Measurements from ENCODE around the gene DDX17.

The DDX17 gene

GRCh38 chr22:38505541-38506117, 482 bp downstream of the DDX17 start:
- Histone ChIP-seq H3K36me3 (replicated peaks) (peaks cover 46% of the 10 kb centered on the region), H3K4me3 (peak overlapping the region; percentile 99), H3K9me3 (no peaks in the 10 kb centered on the region), H3K4me1 (peaks cover 21% of the 10 kb centered on the region), H3K27me3 (ENCODE audit: low read depth) (no peaks in the 10 kb centered on the region)
- peak in 1 of 2 experiments; percentile 56 for DNase-seq (ENCODE audit: low spot score in 2 of 2)
- in situ Hi-C loops (cut with MboI; ENCODE audit: low sequenced_read_pairs) = no loop called here

- in situ Hi-C loops (cut with MboI; ENCODE audit: low sequenced_read_pairs) = no loop called here
- H3K27me3 ChIP-seq (ENCODE audit: low read depth) = no peaks in the 10 kb centered on the region
- DNase-seq (ENCODE audit: low spot score in 2 of 2) = peak; percentile 45 to 78
- H3K9me3 ChIP-seq = no peaks in the 10 kb centered on the region
- peaks cover 52% of the 10 kb centered on the region for H3K36me3 ChIP-seq (replicated peaks)
- H3K4me3 ChIP-seq = peak overlapping the region; percentile 99
- peaks cover 21% of the 10 kb centered on the region for H3K4me1 ChIP-seq
These were observed 1.2 kb downstream of the DDX17 start for GRCh38 chr22:38504731-38505540.

- Histone ChIP-seq H3K4me1 (peaks cover 21% of the 10 kb centered on the region), H3K4me3 (peak overlapping the region; percentile 99), H3K27me3 (ENCODE audit: low read depth) (no peaks in the 10 kb centered on the region), H3K36me3 (replicated peaks) (peaks cover 71% of the 10 kb centered on the region), H3K9me3 (no peaks in the 10 kb centered on the region)
- DNase-seq (ENCODE audit: low spot score in 2 of 2) = peak; percentile 71 to 73
- in situ Hi-C loops (cut with MboI; ENCODE audit: low sequenced_read_pairs) = no loop called here
These were observed 3.1 kb downstream of the DDX17 start for GRCh38 chr22:38503021-38503420.

GRCh38 chr22:38501797-38502672, 4.1 kb downstream of the DDX17 start:
- Histone ChIP-seq H3K36me3 (replicated peaks) (peaks cover 81% of the 10 kb centered on the region), H3K4me1 (peaks cover 20% of the 10 kb centered on the region), H3K4me3 (no peak overlapping the region), H3K27me3 (ENCODE audit: low read depth) (no peaks in the 10 kb centered on the region), H3K9me3 (no peaks in the 10 kb centered on the region)
- DNase-seq (ENCODE audit: low spot score in 2 of 2) = no peak
- in situ Hi-C loops (cut with MboI; ENCODE audit: low sequenced_read_pairs) = no loop called here

- Histone ChIP-seq H3K36me3 (replicated peaks) (peaks cover 98% of the 10 kb centered on the region), H3K4me3 (no peak overlapping the region), H3K27me3 (ENCODE audit: low read depth) (no peaks in the 10 kb centered on the region), H3K9me3 (no peaks in the 10 kb centered on the region), H3K4me1 (peaks cover 6% of the 10 kb centered on the region)
- in situ Hi-C loops (cut with MboI; ENCODE audit: low sequenced_read_pairs) = loop anchor here (25.0 kb wide), 2 partner anchors 611 to 1986 kb away; partner anchors contain the start of gene FOXRED2
- no peak for DNase-seq (ENCODE audit: low spot score in 2 of 2)
These were observed 8.2 kb downstream of the DDX17 start for GRCh38 chr22:38497869-38498268.

- H3K4me3 ChIP-seq = no peak overlapping the region
- DNase-seq (ENCODE audit: low spot score in 2 of 2) = no peak
- H3K9me3 ChIP-seq = no peaks in the 10 kb centered on the region
- H3K36me3 ChIP-seq (replicated peaks) = peaks cover 100% of the 10 kb centered on the region
- in situ Hi-C loops (cut with MboI; ENCODE audit: low sequenced_read_pairs) = loop anchor here (25.0 kb wide), 2 partner anchors 608 to 1983 kb away; partner anchors contain the start of gene FOXRED2
- no peaks in the 10 kb centered on the region for H3K27me3 ChIP-seq (ENCODE audit: low read depth)
- H3K4me1 ChIP-seq = no peaks in the 10 kb centered on the region
These were observed 11.2 kb downstream of the DDX17 start for GRCh38 chr22:38494939-38495338.

GRCh38 chr22:38494498-38494897, 11.6 kb downstream of the DDX17 start:
- peaks cover 100% of the 10 kb centered on the region for H3K36me3 ChIP-seq (replicated peaks)
- H3K27me3 ChIP-seq (ENCODE audit: low read depth) = no peaks in the 10 kb centered on the region
- in situ Hi-C loops (cut with MboI; ENCODE audit: low sequenced_read_pairs) = loop anchor here (25.0 kb wide), 2 partner anchors 607 to 1982 kb away; partner anchors contain the start of gene FOXRED2
- H3K4me3 ChIP-seq = no peak overlapping the region
- H3K4me1 ChIP-seq = no peaks in the 10 kb centered on the region
- H3K9me3 ChIP-seq = no peaks in the 10 kb centered on the region
- no peak for DNase-seq (ENCODE audit: low spot score in 2 of 2)

- Histone ChIP-seq H3K4me3 (no peak overlapping the region), H3K36me3 (replicated peaks) (peaks cover 100% of the 10 kb centered on the region), H3K4me1 (no peaks in the 10 kb centered on the region), H3K9me3 (no peaks in the 10 kb centered on the region), H3K27me3 (ENCODE audit: low read depth) (no peaks in the 10 kb centered on the region)
- in situ Hi-C loops (cut with MboI; ENCODE audit: low sequenced_read_pairs) = loop anchor here (25.0 kb wide), 2 partner anchors 605 to 1980 kb away; partner anchors contain the start of gene FOXRED2
- no peak for DNase-seq (ENCODE audit: low spot score in 2 of 2)
These were observed 14.3 kb downstream of the DDX17 start for GRCh38 chr22:38491707-38492348.

GRCh38 chr22:38490915-38491314, 15.2 kb downstream of the DDX17 start:
- in situ Hi-C loops (cut with MboI; ENCODE audit: low sequenced_read_pairs) = loop anchor here (25.0 kb wide), 2 partner anchors 604 to 1979 kb away; partner anchors contain the start of gene FOXRED2

GRCh38 chr22:38490475-38490874, 15.6 kb downstream of the DDX17 start:
- peaks cover 98% of the 10 kb centered on the region for H3K36me3 ChIP-seq (replicated peaks)
- H3K27me3 ChIP-seq (ENCODE audit: low read depth) = no peaks in the 10 kb centered on the region
- in situ Hi-C loops (cut with MboI; ENCODE audit: low sequenced_read_pairs) = loop anchor here (25.0 kb wide), 2 partner anchors 603 to 1978 kb away; partner anchors contain the start of gene FOXRED2
- no peaks in the 10 kb centered on the region for H3K9me3 ChIP-seq
- H3K4me3 ChIP-seq = no peak overlapping the region
- H3K4me1 ChIP-seq = no peaks in the 10 kb centered on the region
- DNase-seq (ENCODE audit: low spot score in 2 of 2) = no peak

More at GRCh38 chr22:38490915-38491314, 15.2 kb downstream of the DDX17 start:
- Histone ChIP-seq H3K9me3 (no peaks in the 10 kb centered on the region), H3K27me3 (ENCODE audit: low read depth) (no peaks in the 10 kb centered on the region), H3K4me3 (no peak overlapping the region), H3K4me1 (no peaks in the 10 kb centered on the region), H3K36me3 (replicated peaks) (peaks cover 100% of the 10 kb centered on the region)
- no peak for DNase-seq (ENCODE audit: low spot score in 2 of 2)

GRCh38 chr22:38489561-38490145, 16.5 kb downstream of the DDX17 start:
- no peaks in the 10 kb centered on the region for H3K9me3 ChIP-seq
- no peak for DNase-seq (ENCODE audit: low spot score in 2 of 2)
- in situ Hi-C loops (cut with MboI; ENCODE audit: low sequenced_read_pairs) = loop anchor here (25.0 kb wide), 2 partner anchors 602 to 1977 kb away; partner anchors contain the start of gene FOXRED2
- no peak overlapping the region for H3K4me3 ChIP-seq
- H3K4me1 ChIP-seq = no peaks in the 10 kb centered on the region
- peaks cover 97% of the 10 kb centered on the region for H3K36me3 ChIP-seq (replicated peaks)
- H3K27me3 ChIP-seq (ENCODE audit: low read depth) = no peaks in the 10 kb centered on the region

GRCh38 chr22:38489142-38489541, 17.0 kb downstream of the DDX17 start:
- no peaks in the 10 kb centered on the region for H3K27me3 ChIP-seq (ENCODE audit: low read depth)
- H3K36me3 ChIP-seq (replicated peaks) = peaks cover 97% of the 10 kb centered on the region
- H3K4me3 ChIP-seq = no peak overlapping the region
- in situ Hi-C loops (cut with MboI; ENCODE audit: low sequenced_read_pairs) = loop anchor here (25.0 kb wide), 2 partner anchors 602 to 1977 kb away; partner anchors contain the start of gene FOXRED2
- no peaks in the 10 kb centered on the region for H3K9me3 ChIP-seq
- no peak for DNase-seq (ENCODE audit: low spot score in 2 of 2)
- H3K4me1 ChIP-seq = no peaks in the 10 kb centered on the region

All from HAP-1 (cell line).